Measurements from ENCODE around the gene TUB. TPM values are rescaled to one million over a fixed set of nuclear protein-coding genes. Genes with fewer than 3 reads are reported as not detected.

The TUB gene
- total RNA-seq, 1 donor from 2014 or later: 13.5 TPM

GRCh38 chr11:8092587-8093424 is 11.8 kb downstream of the TUB start:
- H3K27ac ChIP-seq: no peak overlapping the region
- H3K4me1 ChIP-seq: peaks cover 34% of the 10 kb centered on the region
- H3K27me3 ChIP-seq: no peaks in the 10 kb centered on the region
- TF ChIP-seq POLR2AphosphoS5 (IDR thresholded peaks at IDR 0.05; ENCODE audit: insufficient read depth in 1 of 2, low read depth in 1 of 2) (no peak), CTCF (IDR thresholded peaks at IDR 0.05) (peak in 1 of 3 experiments; percentile 51), POLR2A (IDR thresholded peaks at IDR 0.05) (no peak)
- no peak for DNase-seq (ENCODE audit: extremely low spot score in 2 of 2)
- peaks cover 0 to 15% of the 10 kb centered on the region in 2 donors for H3K36me3 ChIP-seq
- no peak overlapping the region for H3K4me3 ChIP-seq
- intact Hi-C loops (cut with DNase I): no loop called here
- no peaks in the 10 kb centered on the region for H3K9me3 ChIP-seq

- Histone ChIP-seq H3K4me3 (no peak overlapping the region), H3K4me1 (peaks cover 24% of the 10 kb centered on the region), H3K27me3 (no peaks in the 10 kb centered on the region), H3K27ac (no peak overlapping the region), H3K9me3 (no peaks in the 10 kb centered on the region), H3K36me3 (peaks cover 0 to 15% of the 10 kb centered on the region in 2 donors)
- DNase-seq (ENCODE audit: extremely low spot score in 2 of 2): no peak
- TF ChIP-seq POLR2AphosphoS5 (IDR thresholded peaks at IDR 0.05; ENCODE audit: insufficient read depth in 1 of 2, low read depth in 1 of 2) (no peak), CTCF (IDR thresholded peaks at IDR 0.05) (no peak), POLR2A (IDR thresholded peaks at IDR 0.05) (no peak)
- intact Hi-C loops (cut with DNase I): no loop called here
These were observed 13.0 kb downstream of the TUB start for GRCh38 chr11:8093931-8094575.

- DNase-seq (ENCODE audit: extremely low spot score in 2 of 2): no peak
- intact Hi-C loops (cut with DNase I): loop anchor here (5.0 kb wide), 1 partner anchor 82 kb away; no protein-coding TSS in a partner anchor
- no peaks in the 10 kb centered on the region for H3K27me3 ChIP-seq
- peaks cover 24% of the 10 kb centered on the region for H3K4me1 ChIP-seq
- TF ChIP-seq POLR2AphosphoS5 (IDR thresholded peaks at IDR 0.05; ENCODE audit: insufficient read depth in 1 of 2, low read depth in 1 of 2): no peak
- TF ChIP-seq POLR2A (IDR thresholded peaks at IDR 0.05): no peak
- no peak for TF ChIP-seq CTCF (IDR thresholded peaks at IDR 0.05)
- no peak overlapping the region for H3K27ac ChIP-seq
- H3K9me3 ChIP-seq: no peaks in the 10 kb centered on the region
- H3K4me3 ChIP-seq: no peak overlapping the region
- H3K36me3 ChIP-seq: peaks cover 0 to 18% of the 10 kb centered on the region in 2 donors
These were observed 13.6 kb downstream of the TUB start for GRCh38 chr11:8094656-8095055.

GRCh38 chr11:8095371-8095770 is 14.4 kb downstream of the TUB start:
- Histone ChIP-seq H3K27ac (peak overlapping the region; percentile 34), H3K36me3 (peaks cover 0 to 24% of the 10 kb centered on the region in 2 donors), H3K27me3 (no peaks in the 10 kb centered on the region), H3K4me3 (no peak overlapping the region), H3K4me1 (peaks cover 24% of the 10 kb centered on the region), H3K9me3 (no peaks in the 10 kb centered on the region)
- no peak for TF ChIP-seq CTCF (IDR thresholded peaks at IDR 0.05)
- TF ChIP-seq POLR2A (IDR thresholded peaks at IDR 0.05): no peak
- TF ChIP-seq POLR2AphosphoS5 (IDR thresholded peaks at IDR 0.05; ENCODE audit: insufficient read depth in 1 of 2, low read depth in 1 of 2): no peak
- DNase-seq (ENCODE audit: extremely low spot score in 2 of 2): no peak
- intact Hi-C loops (cut with DNase I): loop anchor here (5.0 kb wide), 1 partner anchor 83 kb away; no protein-coding TSS in a partner anchor
